Measurements from ENCODE around the gene MT1F.
A peak's percentile ranks its signal among the peaks of the same experiment; 100 is the strongest.

The MT1F gene

GRCh38 chr16:56657555-56658326, at the start of gene MT1F:
Gene MT1F (plus strand): TSS chr16:56657959. CDS start chr16:56658059, 100 bp downstream.
- DNase-seq (ENCODE audit: low read depth) = peak; percentile 45
- no peak for TF ChIP-seq CTCF (conservative IDR thresholded peaks at IDR 0.05; ENCODE audit: control insufficient read depth, insufficient read depth, low read depth, low read length)

GRCh38 chr16:56608043-56608875, 49.5 kb upstream of the MT1F start, which contains the start of gene MT2A:
Gene MT2A (plus strand): TSS chr16:56608584. CDS start chr16:56608656, 72 bp downstream.
- DNase-seq (ENCODE audit: low read depth) = peak; percentile 96
- no peak for TF ChIP-seq CTCF (conservative IDR thresholded peaks at IDR 0.05; ENCODE audit: control insufficient read depth, insufficient read depth, low read depth, low read length)
- H3K4me3 ChIP-seq (ENCODE audit: control insufficient read depth, low read depth, low read length) = peak within 1 kb of the TSS; percentile 81

More at GRCh38 chr16:56657555-56658326, at the start of gene MT1F:
- H3K4me3 ChIP-seq (ENCODE audit: control insufficient read depth, low read depth, low read length) = peak within 1 kb of the TSS; percentile 30

- DNase-seq (ENCODE audit: low read depth) = no peak
- no peak for TF ChIP-seq CTCF (conservative IDR thresholded peaks at IDR 0.05; ENCODE audit: control insufficient read depth, insufficient read depth, low read depth, low read length)
- H3K4me3 ChIP-seq (ENCODE audit: control insufficient read depth, low read depth, low read length) = peak overlapping the region; percentile 81
These were observed 48.8 kb upstream of the MT1F start for GRCh38 chr16:56608876-56609462.

GRCh38 chr16:56609463-56609921, 48.3 kb upstream of the MT1F start:
- no peak for TF ChIP-seq CTCF (conservative IDR thresholded peaks at IDR 0.05; ENCODE audit: control insufficient read depth, insufficient read depth, low read depth, low read length)
- H3K4me3 ChIP-seq (ENCODE audit: control insufficient read depth, low read depth, low read length) = peak overlapping the region; percentile 81
- peak; percentile 92 for DNase-seq (ENCODE audit: low read depth)

- TF ChIP-seq CTCF (conservative IDR thresholded peaks at IDR 0.05; ENCODE audit: control insufficient read depth, insufficient read depth, low read depth, low read length) = no peak
- DNase-seq (ENCODE audit: low read depth) = peak; percentile 98
- peak overlapping the region; percentile 81 for H3K4me3 ChIP-seq (ENCODE audit: control insufficient read depth, low read depth, low read length)
These were observed 47.6 kb upstream of the MT1F start for GRCh38 chr16:56610017-56610608.

- peak overlapping the region; percentile 81 for H3K4me3 ChIP-seq (ENCODE audit: control insufficient read depth, low read depth, low read length)
- peak; percentile 73 for DNase-seq (ENCODE audit: low read depth)
- TF ChIP-seq CTCF (conservative IDR thresholded peaks at IDR 0.05; ENCODE audit: control insufficient read depth, insufficient read depth, low read depth, low read length) = no peak
These were observed 47.1 kb upstream of the MT1F start for GRCh38 chr16:56610609-56611111.
